IMR-90 (cell line): Measurements from ENCODE around the gene DUS2. TPM values are rescaled to one million over a fixed set of nuclear protein-coding genes. Genes with fewer than 3 reads are reported as not detected.

Experiments
- ATAC-seq: fragments of 200-7000 bp; cut with Tn5 transposase; 2 replicates; pipeline ENCODE4 v1.9.1; 2020; ENCODE audit warnings: low read depth, mild to moderate bottlenecking, moderate library complexity
- BruUV-seq: library from RNA; stranded (reverse); fragments of 400-500 nt; replicated peaks from 2 replicates; lab custom pipeline; 2021; lab: Mats Ljungman, UMichigan
- CTCF ChIA-PET: fragments of 300-600 bp; formaldehyde crosslinking; extraction: SDS; loops from one replicate; lab custom pipeline; 2021; ENCODE audit warnings: antibody characterized with exemption; lab: Yijun Ruan, JAX
- POLR2A ChIA-PET: fragments of 300-600 bp; sonication (Branson Sonifier 250); formaldehyde crosslinking; loops from one replicate; lab custom pipeline; 2022; ENCODE audit warnings: antibody characterized with exemption; ENCODE audit not compliant: unreplicated experiment; lab: Charles Lee
- DNase-seq: peaks from one replicate; pipeline ENCODE4 v3.0.0; 2013
- H2AFZ ChIP-seq: replicated peaks from 2 replicates; pipeline ENCODE3; 2013; ENCODE audit warnings: low read length, mild to moderate bottlenecking; ENCODE audit not compliant: poor library complexity
- H2AK5ac ChIP-seq: 2 replicates; pipeline ENCODE4 v1.6.1; 2013; ENCODE audit warnings: low read depth, low read length, inconsistent platforms
- H2AK9ac ChIP-seq: replicated peaks from 2 replicates; pipeline ENCODE3; 2013; ENCODE audit warnings: mild to moderate bottlenecking, low read depth, low read length, moderate library complexity; ENCODE audit not compliant: poor library complexity
- H2BK120ac ChIP-seq: 2 replicates; pipeline ENCODE4 v1.6.1; 2013; ENCODE audit warnings: low read depth, low read length, inconsistent platforms
- H2BK15ac ChIP-seq: 3 replicates; pipeline ENCODE4 v1.6.1; 2013; ENCODE audit warnings: low read depth, low read length, inconsistent platforms
- H2BK20ac ChIP-seq: 2 replicates; pipeline ENCODE4 v1.6.1; 2013; ENCODE audit warnings: low read depth, mild to moderate bottlenecking, inconsistent platforms, low read length, moderate library complexity
- H2BK5ac ChIP-seq: 2 replicates; pipeline ENCODE4 v1.6.1; 2013; ENCODE audit warnings: mild to moderate bottlenecking, low read depth, low read length, inconsistent platforms; ENCODE audit not compliant: poor library complexity, severe bottlenecking
- H3K14ac ChIP-seq: replicated peaks from 2 replicates; pipeline ENCODE4 v1.6.1; 2013; ENCODE audit warnings: low read depth, low read length, inconsistent platforms
- H3K18ac ChIP-seq: 2 replicates; pipeline ENCODE4 v1.6.1; 2013; ENCODE audit warnings: low read depth, low read length, control low read depth
- H3K23ac ChIP-seq: 2 replicates; pipeline ENCODE4 v1.6.1; 2013; ENCODE audit warnings: low read depth, low read length, inconsistent platforms
- H3K27ac ChIP-seq: 2 replicates; pipeline ENCODE4 v1.5.1; 2013; ENCODE audit warnings: mild to moderate bottlenecking, control low read depth, low read length; ENCODE audit not compliant: insufficient read depth
- H3K27me3 ChIP-seq: 2 replicates; pipeline ENCODE4 v1.6.1; 2013; ENCODE audit warnings: low read length; ENCODE audit not compliant: control insufficient read depth, insufficient read depth
- H3K36me3 ChIP-seq: 2 replicates; pipeline ENCODE4 v1.6.1; 2013; ENCODE audit warnings: low read length, mixed read lengths; ENCODE audit not compliant: control insufficient read depth, insufficient read depth
- H3K4ac ChIP-seq: 2 replicates; pipeline ENCODE4 v1.6.1; 2013; ENCODE audit warnings: low read depth, low read length, inconsistent platforms
- H3K4me1 ChIP-seq: 2 replicates; pipeline ENCODE4 v1.6.1; 2013; ENCODE audit warnings: low read length, mixed read lengths; ENCODE audit not compliant: control insufficient read depth, insufficient read depth
- H3K4me2 ChIP-seq: 2 replicates; pipeline ENCODE4 v1.6.1; 2013; ENCODE audit warnings: low read depth, mild to moderate bottlenecking, control low read depth, low read length, moderate library complexity
- H3K4me3 ChIP-seq: 2 replicates; pipeline ENCODE4 v1.5.1; 2013; ENCODE audit warnings: low read depth, mild to moderate bottlenecking, control low read depth, low read length, moderate library complexity; ENCODE audit not compliant: insufficient read depth
- H3K56ac ChIP-seq: 2 replicates; pipeline ENCODE4 v1.6.1; 2013; ENCODE audit warnings: low read length, inconsistent platforms; ENCODE audit not compliant: insufficient read depth; ENCODE audit errors: extremely low read depth
- H3K79me1 ChIP-seq, 2 experiments: 2 replicates each; pipeline ENCODE4 v1.6.1; 2013; ENCODE audit warnings: low read length in 2 of 2, inconsistent platforms in 1 of 2, low read depth in 1 of 2
- H3K9ac ChIP-seq: 2 replicates; pipeline ENCODE4 v1.6.1; 2013; ENCODE audit warnings: low read depth, low read length, control low read depth
- H3K9me1 ChIP-seq: 2 replicates; pipeline ENCODE4 v1.6.1; 2013; ENCODE audit warnings: low read length, inconsistent platforms; ENCODE audit not compliant: insufficient read depth
- H3K9me3 ChIP-seq: 2 replicates; pipeline ENCODE4 v1.6.1; 2013; ENCODE audit warnings: low read length; ENCODE audit not compliant: control insufficient read depth, insufficient read depth
- H4K20me1 ChIP-seq: 2 replicates; pipeline ENCODE4 v1.6.1; 2013; ENCODE audit warnings: low read length, inconsistent platforms; ENCODE audit not compliant: insufficient read depth
- H4K5ac ChIP-seq: 2 replicates; pipeline ENCODE4 v1.6.1; 2013; ENCODE audit warnings: mild to moderate bottlenecking, low read depth, low read length, control low read depth
- H4K8ac ChIP-seq, 2 experiments: 2 replicates each; pipeline ENCODE4 v1.6.1; 2013; ENCODE audit warnings: low read depth in 2 of 2, low read length in 2 of 2, control low read depth in 1 of 2, inconsistent platforms in 1 of 2
- H4K91ac ChIP-seq: 2 replicates; pipeline ENCODE4 v1.6.1; 2013; ENCODE audit warnings: low read depth, low read length, inconsistent platforms; ENCODE audit not compliant: insufficient read depth
- BHLHE40 ChIP-seq: fragments of 150-350 bp; IDR thresholded peaks from 2 replicates; pipeline ENCODE4 v1.6.1; 2016; ENCODE audit warnings: mild to moderate bottlenecking, low read depth, low read length
- CEBPB ChIP-seq: IDR thresholded peaks from 2 replicates; pipeline ENCODE4 v1.6.1; 2012; ENCODE audit warnings: low read depth, low read length, improper control_type of control experiment
- CHD1 ChIP-seq: IDR thresholded peaks from 2 replicates; pipeline ENCODE4 v1.6.1; 2012; ENCODE audit warnings: low read depth, low read length, improper control_type of control experiment
- FOS ChIP-seq: fragments of 150-350 bp; IDR thresholded peaks from 2 replicates; pipeline ENCODE4 v1.6.1; 2016; ENCODE audit warnings: low read depth, low read length
- MAFK ChIP-seq: IDR thresholded peaks from 2 replicates; pipeline ENCODE4 v1.6.1; 2012; ENCODE audit warnings: low read depth, low read length, improper control_type of control experiment
- POLR2A ChIP-seq: IDR thresholded peaks from 2 replicates; pipeline ENCODE4 v1.6.1; 2012; ENCODE audit warnings: mild to moderate bottlenecking, low read depth, low read length
- RAD21 ChIP-seq: IDR thresholded peaks from 2 replicates; pipeline ENCODE4 v1.6.1; 2012; ENCODE audit warnings: low read length, improper control_type of control experiment
- WGBS, 2 experiments: methylation state at CpG; one replicate each; pipeline versions ENCODE4 v1.1.5 to v1.1.7; 2013; ENCODE audit warnings: missing lambda C conversion rate in 2 of 2; ENCODE audit not compliant: insufficient read length in 1 of 2; ENCODE audit errors: extremely low coverage in 2 of 2; 5-methylcytosine and 5-hydroxymethylcytosine counted together
- dilution Hi-C: fragments of 300-500 bp; cut with HindIII; formaldehyde crosslinking; loops from one replicate; pipeline ENCODE4 v1.14.3; 2018; ENCODE audit warnings: low sequenced_read_pairs; ENCODE audit not compliant: unreplicated experiment
- in situ Hi-C: fragments of 300-500 bp; cut with MboI; formaldehyde crosslinking; loops from 3 replicates; pipeline ENCODE4 v1.14.3; 2019; ENCODE audit warnings: low sequenced_read_pairs, inconsistent platforms, mixed read lengths
- intact Hi-C: fragments of 100-400 bp; cut with micrococcal nuclease; formaldehyde crosslinking; loops from 2 replicates; pipeline ENCODE4 v1.10.0; 2022
- polyA plus RNA-seq, 3 experiments: library from polyadenylated mRNA; depleted of rRNA; stranded (reverse); fragments of >200 nt; gene quantifications; 2 replicates each; pipeline ENCODE4 v1.2.3, GENCODE V29; 2012; ENCODE audit warnings: low replicate concordance in 1 of 3
- total RNA-seq: library from RNA; depleted of rRNA; stranded (reverse); fragments of >200 nt; gene quantifications from 2 replicates; pipeline ENCODE4 v1.2.3, GENCODE V29; 2012
- TF ChIP-seq, protein P1 (sequence below): fragments of 150-350 bp; IDR thresholded peaks from 2 replicates; pipeline ENCODE4 v1.6.1; 2017; ENCODE audit warnings: mild to moderate bottlenecking, antibody characterized with exemption, low read length, low read depth

DUS2 gene
- total and polyA plus RNA-seq, 2 of the 4 experiments (the other 2 are of a cell fraction): 15.8 to 30.5 TPM

DNA sequence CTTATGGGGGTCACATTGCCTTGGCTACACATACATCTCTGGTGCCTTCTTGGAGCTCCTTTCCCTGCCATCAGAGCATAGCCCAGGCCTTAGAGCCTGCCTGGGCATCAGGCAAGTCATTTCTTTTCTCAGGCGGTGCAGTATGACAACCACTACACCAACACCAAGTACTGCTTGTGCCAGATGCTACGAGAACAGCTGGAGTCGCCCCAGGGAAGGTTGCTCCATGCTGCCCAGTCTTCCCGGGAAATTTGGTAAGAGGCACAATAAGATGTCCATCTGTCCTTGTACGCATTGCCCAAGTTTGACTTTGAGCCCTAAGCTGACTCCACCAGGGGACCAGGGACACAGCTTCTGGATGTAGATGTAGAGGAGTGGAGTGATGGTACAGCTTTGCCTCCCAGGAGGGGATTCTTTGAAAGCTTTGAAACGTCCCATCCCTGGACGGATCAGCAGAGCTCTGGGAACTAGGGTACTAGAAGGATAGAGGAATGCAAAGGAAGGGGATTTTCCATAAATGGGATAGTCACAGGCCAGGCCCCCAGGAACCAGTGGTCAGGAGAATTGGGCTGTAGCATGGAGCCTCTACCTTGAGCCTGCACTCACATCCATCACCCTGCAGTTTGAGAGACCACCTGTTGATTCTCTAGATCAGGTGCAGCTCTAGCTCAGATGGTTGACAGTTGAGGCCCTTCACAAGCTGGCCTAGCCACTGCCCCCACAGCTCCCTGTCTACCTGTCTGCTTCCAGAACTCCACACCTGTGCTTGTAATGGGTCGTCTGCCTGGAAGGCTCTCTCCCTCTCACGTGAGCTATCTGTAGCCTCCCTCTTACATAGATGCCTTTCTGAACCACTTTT is 51.0 kb downstream of the DUS2 start:
- H2AK5ac ChIP-seq: no peak overlapping the region
- H3K23ac ChIP-seq: no peak overlapping the region
- H3K9me1 ChIP-seq: peaks cover 12% of the 10 kb centered on the region
- intact Hi-C loops: no loop called here
- 96% methylated on average over 8 of the region's 9 CpGs; no CpG with 5 or more reads in 1 of the 2 experiments for WGBS, 2 experiments
- in situ Hi-C loops: no loop called here
- no peaks in the 10 kb centered on the region for H4K20me1 ChIP-seq
- no peaks in the 10 kb centered on the region for H3K27me3 ChIP-seq
- no peak overlapping the region for H4K5ac ChIP-seq
- no peak overlapping the region for H3K4me3 ChIP-seq
- DNase-seq (no peak), ATAC-seq (no peak)
- no peak overlapping the region for H4K8ac ChIP-seq
- H3K56ac ChIP-seq: no peak overlapping the region
- no peak overlapping the region for H2BK15ac ChIP-seq
- H3K79me1 ChIP-seq: 0 out of 4 replicates have a peak, but pooled peaks cover 0 to 3% of the 10 kb centered on the region in 2 experiments
- no peak overlapping the region for H4K91ac ChIP-seq
- H2AFZ ChIP-seq: no peak overlapping the region
- no peak overlapping the region for H3K4ac ChIP-seq
- H2BK120ac ChIP-seq: no peak overlapping the region
- H3K18ac ChIP-seq: no peak overlapping the region
- H2BK20ac ChIP-seq: no peak overlapping the region
- CTCF ChIA-PET: no interaction called here
- H3K27ac ChIP-seq: no peak overlapping the region
- POLR2A ChIA-PET: no interaction called here
- no peak overlapping the region for H3K14ac ChIP-seq
- dilution Hi-C loops: no loop called here
- H3K9me3 ChIP-seq: no peaks in the 10 kb centered on the region
- H2AK9ac ChIP-seq: no peak overlapping the region
- H3K4me1 ChIP-seq: peaks cover 6% of the 10 kb centered on the region
- peaks cover 58% of the 10 kb centered on the region for H3K36me3 ChIP-seq
- no TSS peak for BruUV-seq
- H3K9ac ChIP-seq: no peak overlapping the region
- no peak overlapping the region for H2BK5ac ChIP-seq
- H3K4me2 ChIP-seq: no peak overlapping the region
- TF ChIP-seq POLR2A (no peak), FOS (no peak), RAD21 (no peak), CHD1 (no peak), BHLHE40 (no peak), MAFK (no peak), CEBPB (no peak)
- TF ChIP-seq, protein P1, sequence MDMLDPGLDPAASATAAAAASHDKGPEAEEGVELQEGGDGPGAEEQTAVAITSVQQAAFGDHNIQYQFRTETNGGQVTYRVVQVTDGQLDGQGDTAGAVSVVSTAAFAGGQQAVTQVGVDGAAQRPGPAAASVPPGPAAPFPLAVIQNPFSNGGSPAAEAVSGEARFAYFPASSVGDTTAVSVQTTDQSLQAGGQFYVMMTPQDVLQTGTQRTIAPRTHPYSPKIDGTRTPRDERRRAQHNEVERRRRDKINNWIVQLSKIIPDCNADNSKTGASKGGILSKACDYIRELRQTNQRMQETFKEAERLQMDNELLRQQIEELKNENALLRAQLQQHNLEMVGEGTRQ: no peak
